Epithelial cell of esophagus (primary cell): ENCODE data around the gene SLC38A1.
A peak's percentile ranks its signal among the peaks of the same experiment; 100 is the strongest.

Experiments used
- DNase-seq: peaks from one replicate; pipeline ENCODE4 v3.0.0; 2010; ENCODE audit warnings: low read depth
- H3K4me3 ChIP-seq: 2 replicates; pipeline ENCODE4 v1.5.1; 2011; ENCODE audit warnings: mild to moderate bottlenecking, low read length, control low read depth
- TF ChIP-seq, protein P1 (sequence below): IDR thresholded peaks from 2 replicates; pipeline ENCODE4 v1.5.1; 2011; ENCODE audit warnings: low read depth, mild to moderate bottlenecking, low read length, control low read depth, inconsistent platforms; ENCODE audit not compliant: insufficient read depth; ENCODE audit errors: missing control alignments

SLC38A1 gene

DNA sequence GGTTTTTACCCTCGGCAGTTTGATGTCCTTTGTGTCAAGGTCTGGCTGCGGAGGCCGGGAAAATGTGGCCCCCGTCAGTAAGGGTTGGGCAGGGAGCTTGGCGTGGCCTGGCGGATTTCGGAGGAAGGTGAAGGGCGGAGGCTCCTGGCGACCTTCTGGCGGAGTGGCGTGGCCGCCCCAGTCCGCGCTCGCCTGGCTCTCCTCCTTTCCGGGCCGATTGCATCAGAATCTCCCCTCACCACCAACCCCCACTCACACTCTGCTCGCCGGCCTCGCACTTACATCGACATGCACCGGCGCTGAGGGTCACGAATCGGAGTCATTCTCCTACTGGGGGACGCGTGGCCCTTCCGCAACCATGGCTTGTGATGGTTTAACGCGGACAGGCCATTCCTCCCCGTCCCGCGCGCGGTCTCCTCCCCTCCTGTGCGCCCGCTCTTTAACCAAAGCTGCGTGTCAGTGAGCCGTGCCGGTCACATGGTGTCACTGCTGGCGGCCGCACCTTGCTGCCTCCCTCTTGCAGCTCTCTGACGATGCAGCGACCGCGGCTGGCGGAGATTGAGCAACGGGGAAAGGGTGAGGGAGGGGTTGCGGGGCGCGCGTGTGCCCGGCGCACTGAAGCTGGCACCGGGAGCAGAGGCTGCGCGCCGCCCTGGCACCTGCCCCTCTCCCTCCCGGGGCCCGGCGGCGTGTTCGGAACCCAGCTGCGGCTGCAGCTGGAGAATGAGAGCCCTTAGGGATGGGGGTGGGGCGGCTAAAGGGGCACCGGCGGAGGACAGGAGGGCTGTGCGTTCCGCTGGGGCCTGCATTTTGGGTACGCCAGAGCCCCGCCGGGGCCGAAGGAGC lies at the start of gene SLC38A1:
SLC38A1 (minus strand) TSS at position 461 of the 846 bp plus-strand sequence. CDS start 29,243 bp downstream, outside the sequence.
- TF ChIP-seq, protein P1, sequence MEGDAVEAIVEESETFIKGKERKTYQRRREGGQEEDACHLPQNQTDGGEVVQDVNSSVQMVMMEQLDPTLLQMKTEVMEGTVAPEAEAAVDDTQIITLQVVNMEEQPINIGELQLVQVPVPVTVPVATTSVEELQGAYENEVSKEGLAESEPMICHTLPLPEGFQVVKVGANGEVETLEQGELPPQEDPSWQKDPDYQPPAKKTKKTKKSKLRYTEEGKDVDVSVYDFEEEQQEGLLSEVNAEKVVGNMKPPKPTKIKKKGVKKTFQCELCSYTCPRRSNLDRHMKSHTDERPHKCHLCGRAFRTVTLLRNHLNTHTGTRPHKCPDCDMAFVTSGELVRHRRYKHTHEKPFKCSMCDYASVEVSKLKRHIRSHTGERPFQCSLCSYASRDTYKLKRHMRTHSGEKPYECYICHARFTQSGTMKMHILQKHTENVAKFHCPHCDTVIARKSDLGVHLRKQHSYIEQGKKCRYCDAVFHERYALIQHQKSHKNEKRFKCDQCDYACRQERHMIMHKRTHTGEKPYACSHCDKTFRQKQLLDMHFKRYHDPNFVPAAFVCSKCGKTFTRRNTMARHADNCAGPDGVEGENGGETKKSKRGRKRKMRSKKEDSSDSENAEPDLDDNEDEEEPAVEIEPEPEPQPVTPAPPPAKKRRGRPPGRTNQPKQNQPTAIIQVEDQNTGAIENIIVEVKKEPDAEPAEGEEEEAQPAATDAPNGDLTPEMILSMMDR, result peak; percentile 2
- DNase-seq, result peak; percentile 92
- peak within 1 kb of the TSS; percentile 88 for H3K4me3 ChIP-seq

DNA sequence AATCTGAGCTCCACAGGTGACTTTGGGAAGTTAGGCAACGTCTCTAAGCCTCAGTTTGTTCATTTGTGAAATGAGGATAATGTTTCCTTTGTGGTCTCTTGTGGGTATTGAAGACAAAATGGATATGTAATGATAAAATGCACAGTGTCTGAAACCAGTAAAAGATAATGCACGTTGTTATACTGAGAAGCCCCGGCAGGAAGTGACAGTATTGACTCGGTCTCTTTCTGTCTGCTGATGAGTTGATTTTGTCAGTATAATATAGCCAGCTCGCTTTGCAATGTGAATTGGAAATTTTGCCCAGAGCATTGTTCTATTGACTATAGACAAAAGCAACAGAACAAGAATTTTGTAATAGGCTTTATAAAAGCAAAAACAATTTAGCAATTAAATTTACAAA lies 49.2 kb upstream of the SLC38A1 start:
- H3K4me3 ChIP-seq, result no peak overlapping the region
- TF ChIP-seq, protein P1, result no peak
- DNase-seq, result no peak

DNA sequence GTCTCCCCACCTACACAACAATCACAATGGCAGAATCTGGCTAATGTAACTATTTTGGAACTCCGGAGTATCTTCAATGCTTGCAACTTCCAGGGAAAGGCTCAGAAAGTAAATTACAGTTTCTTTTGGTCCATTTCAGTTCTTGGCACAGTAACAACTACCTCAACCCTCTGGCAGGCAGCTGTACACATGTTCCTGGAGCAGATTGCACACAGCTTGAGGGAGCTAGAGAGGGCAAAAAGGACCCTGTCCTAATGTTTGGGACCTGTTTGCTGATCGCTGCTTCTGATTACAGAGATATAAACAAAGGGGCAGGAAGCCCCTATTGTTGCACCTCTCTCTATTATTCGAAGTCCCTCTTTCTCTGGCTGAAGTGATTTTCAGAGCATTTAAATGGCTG lies 35.2 kb upstream of the SLC38A1 start:
- TF ChIP-seq, protein P1, result no peak

DNA sequence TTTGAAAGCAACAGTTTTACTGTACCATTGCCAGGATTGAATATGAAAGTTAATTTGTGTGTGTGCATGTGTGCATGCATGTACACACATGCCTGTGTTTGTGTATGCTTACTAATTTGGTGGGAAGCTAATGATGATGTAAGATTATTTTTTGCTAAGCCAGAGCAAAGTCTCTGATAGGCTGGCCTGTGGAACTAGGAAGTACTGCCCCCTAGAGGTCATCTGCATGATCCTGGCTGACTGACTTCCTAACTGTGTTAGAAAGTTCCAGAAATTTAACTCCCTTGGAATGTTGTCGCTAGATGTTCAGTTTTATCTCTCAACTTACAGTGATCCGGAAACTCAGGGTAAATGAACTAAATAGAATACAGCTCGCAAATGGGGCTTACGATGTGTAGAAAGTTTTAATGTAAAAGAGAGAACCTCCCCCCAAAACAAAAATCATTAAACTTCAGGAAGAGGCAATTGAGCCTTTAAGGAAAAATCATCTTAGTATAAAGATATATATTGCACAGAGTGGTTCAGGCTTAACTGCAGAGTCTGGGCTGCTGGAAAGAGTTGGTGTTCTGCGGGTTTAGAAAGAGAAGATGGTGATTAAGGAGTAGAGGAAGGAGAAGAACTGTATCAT lies 34.3 kb upstream of the SLC38A1 start:
- no peak overlapping the region for H3K4me3 ChIP-seq
- TF ChIP-seq, protein P1, result peak; percentile 56
- DNase-seq, result peak; percentile 67

More for the DNA sequence above, 35.2 kb upstream of the SLC38A1 start:
- H3K4me3 ChIP-seq, result no peak overlapping the region
- no peak for DNase-seq

DNA sequence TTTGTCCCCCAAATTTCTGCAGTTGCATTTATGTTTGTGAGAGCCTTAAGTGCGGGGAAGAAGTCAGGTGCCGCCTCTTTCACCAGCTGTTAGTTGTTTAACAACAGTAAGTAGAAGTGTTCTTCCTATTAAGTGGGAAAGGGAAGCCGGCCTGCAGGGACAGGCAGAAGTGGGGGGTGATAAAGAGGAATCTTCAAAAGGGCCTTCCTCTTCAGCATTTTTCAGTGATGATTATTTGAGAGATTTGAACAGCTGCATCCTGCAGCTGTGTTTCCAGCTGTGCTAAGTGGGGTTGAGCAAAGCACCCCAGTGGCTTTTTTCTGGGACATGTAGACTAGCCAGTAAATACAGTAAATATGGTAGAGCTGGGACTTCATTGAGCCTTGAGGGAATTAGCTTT lies 32.1 kb upstream of the SLC38A1 start:
- TF ChIP-seq, protein P1, result no peak
- DNase-seq, result no peak
- no peak overlapping the region for H3K4me3 ChIP-seq

DNA sequence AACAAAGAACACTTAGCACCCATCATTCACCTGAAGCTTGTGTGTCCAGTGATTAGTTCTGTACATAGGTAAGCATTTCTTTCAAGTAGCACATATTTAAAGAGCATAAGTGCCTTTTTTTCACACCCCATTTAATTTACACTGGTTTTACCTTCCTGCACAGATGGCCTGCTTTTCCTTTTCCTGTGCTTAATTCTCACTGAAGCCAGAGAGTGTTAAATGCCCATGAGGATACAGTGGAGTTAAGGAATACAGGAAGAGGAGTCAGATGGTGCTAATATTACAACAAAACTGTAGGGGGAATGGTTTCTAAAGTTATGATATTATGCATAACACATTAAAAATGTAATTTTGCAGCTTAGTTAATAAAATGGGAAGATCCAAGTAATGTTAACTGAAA lies 31.0 kb upstream of the SLC38A1 start:
- no peak for DNase-seq
- TF ChIP-seq, protein P1, result no peak
- H3K4me3 ChIP-seq, result no peak overlapping the region
